Fibroblast of lung (primary cell): Measurements from ENCODE around the gene METRNL. TPM values are rescaled to one million over a fixed set of nuclear protein-coding genes. Genes with fewer than 3 reads are reported as not detected.
A peak's percentile ranks its signal among the peaks of the same experiment; 100 is the strongest.

Source experiments
- DNase-seq, 2 donors: peaks; one replicate each; pipeline versions ENCODE4 v3.0.0 to v3.0.0-alpha.2; 2010; ENCODE audit warnings: low read depth in 2 of 2
- H2AFZ ChIP-seq: 2 replicates; pipeline ENCODE4 v1.5.1; 2012; ENCODE audit warnings: low read length, control low read depth, inconsistent platforms
- H3K27ac ChIP-seq: 2 replicates; pipeline ENCODE4 v1.5.1; 2011; ENCODE audit warnings: low read length, control low read depth; ENCODE audit not compliant: insufficient read depth
- H3K27me3 ChIP-seq: 2 replicates; pipeline ENCODE4 v1.5.1; 2011; ENCODE audit warnings: mild to moderate bottlenecking, low read length; ENCODE audit not compliant: control insufficient read depth, insufficient read depth
- H3K36me3 ChIP-seq: 2 replicates; pipeline ENCODE4 v1.5.1; 2011; ENCODE audit warnings: low read length; ENCODE audit not compliant: control insufficient read depth, insufficient read depth
- H3K4me1 ChIP-seq: 2 replicates; pipeline ENCODE4 v1.5.1; 2011; ENCODE audit warnings: low read length; ENCODE audit not compliant: control insufficient read depth, insufficient read depth; ENCODE audit errors: extremely low read depth
- H3K4me2 ChIP-seq: 2 replicates; pipeline ENCODE4 v1.5.1; 2011; ENCODE audit warnings: low read length, control low read depth; ENCODE audit not compliant: insufficient read depth; ENCODE audit errors: extremely low read depth
- H3K4me3 ChIP-seq, 4 experiments: fragments of 200-600 bp in 1 of 4; sonication (generic) in 1 of 4; replicated peaks in 1 of 4; 2 replicates each; pipeline ENCODE4 v1.5.1; 2011 to 2016; ENCODE audit warnings: low read length in 4 of 4, low read depth in 3 of 4, mild to moderate bottlenecking in 3 of 4, control low read depth in 2 of 4, inconsistent platforms in 1 of 4, mixed read lengths in 1 of 4; ENCODE audit not compliant: insufficient read depth in 1 of 4; ENCODE audit errors: control extremely low read depth in 1 of 4
- H3K79me2 ChIP-seq: 2 replicates; pipeline ENCODE4 v1.5.1; 2012; ENCODE audit warnings: mild to moderate bottlenecking, low read length, inconsistent platforms; ENCODE audit not compliant: control insufficient read depth, insufficient read depth
- H3K9ac ChIP-seq: 2 replicates; pipeline ENCODE4 v1.5.1; 2011; ENCODE audit warnings: mild to moderate bottlenecking, low read length, control low read depth; ENCODE audit not compliant: insufficient read depth
- H3K9me3 ChIP-seq: 2 replicates; pipeline ENCODE4 v1.5.1; 2012; ENCODE audit warnings: low read depth, low read length; ENCODE audit not compliant: control insufficient read depth, insufficient read depth
- H4K20me1 ChIP-seq: 2 replicates; pipeline ENCODE4 v1.5.1; 2011; ENCODE audit warnings: low read length; ENCODE audit not compliant: control insufficient read depth, insufficient read depth; ENCODE audit errors: extremely low read depth
- EZH2 ChIP-seq: IDR thresholded peaks from 2 replicates; pipeline ENCODE4 v1.5.1; 2012; ENCODE audit warnings: low read length, control low read depth, mild to moderate bottlenecking; ENCODE audit errors: missing control alignments
- polyA plus RNA-seq, 2 donors: library from polyadenylated mRNA; depleted of rRNA in 1 of 2; stranded (reverse) in 1 of 2; unstranded in 1 of 2; fragments of >200 nt; gene quantifications; 2 replicates each; pipeline ENCODE4 v1.2.1, GENCODE V29; 2011 to 2012; ENCODE audit warnings: missing spikeins in 1 of 2
- total RNA-seq: library from RNA; depleted of rRNA; stranded (reverse); fragments of >200 nt; gene quantifications from 2 replicates; pipeline ENCODE4 v1.2.1, GENCODE V29; 2014
- TF ChIP-seq, protein P1 (sequence below), 2 donors: IDR thresholded peaks in 1 of 2; conservative IDR thresholded peaks in 1 of 2; 1 replicate in 1 of 2; 2 replicates in 1 of 2; pipeline ENCODE4 v1.5.1; 2011 to 2012; ENCODE audit warnings: low read length in 2 of 2, control low read depth in 1 of 2, inconsistent platforms in 1 of 2, low read depth in 1 of 2, mild to moderate bottlenecking in 1 of 2

Gene METRNL
- total and polyA plus RNA-seq, 2 donors (not counting 1 experiment from before 2014, with no cell fraction given) = 27.0 to 120 TPM

DNA sequence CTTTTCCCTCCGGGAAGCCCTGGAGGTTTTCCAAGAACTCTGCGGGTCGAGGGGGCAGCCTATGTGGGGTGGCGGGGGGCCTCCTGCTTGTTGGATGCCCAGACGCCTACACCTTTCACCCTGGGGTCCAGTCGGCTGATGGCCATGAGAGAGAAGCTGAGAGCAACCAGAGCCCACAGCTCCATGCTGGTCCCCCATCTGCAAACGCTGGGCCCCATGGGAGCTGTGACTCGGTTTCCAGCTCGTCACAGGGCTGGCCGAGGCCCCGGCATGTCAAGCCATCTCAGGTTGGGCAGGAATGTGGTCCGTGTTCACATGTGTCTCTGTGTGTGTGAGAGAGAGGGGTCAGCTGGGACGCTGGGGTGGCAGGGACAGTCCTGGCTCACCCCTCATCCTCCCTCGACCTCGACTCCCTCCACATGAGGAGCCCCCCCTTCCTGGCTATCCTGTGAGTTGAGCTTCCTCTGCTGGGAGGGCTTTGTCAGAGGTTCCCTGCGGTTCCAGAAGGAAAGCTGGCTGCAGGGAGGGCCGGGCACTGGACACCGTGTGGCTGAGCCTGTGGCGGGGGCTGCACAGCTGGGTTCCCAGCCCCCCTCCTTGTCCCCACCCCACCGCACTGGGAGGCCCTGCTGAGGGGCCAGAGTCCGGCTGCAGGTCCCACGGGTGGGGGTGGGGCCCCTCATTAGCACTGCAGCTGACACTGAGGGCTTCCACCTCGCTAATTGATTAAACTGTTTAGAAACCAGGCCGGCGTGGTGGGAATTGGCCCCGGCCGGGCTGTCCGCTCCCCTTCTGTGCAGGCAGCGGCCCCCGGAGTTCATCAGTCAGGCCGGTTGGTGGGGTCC, 19.1 kb downstream of the METRNL start:
- no peaks in the 10 kb centered on the region for H3K27me3 ChIP-seq
- H3K9ac ChIP-seq = no peak overlapping the region
- no peak overlapping the region for H3K4me2 ChIP-seq
- TF ChIP-seq EZH2 = no peak
- TF ChIP-seq, protein P1, sequence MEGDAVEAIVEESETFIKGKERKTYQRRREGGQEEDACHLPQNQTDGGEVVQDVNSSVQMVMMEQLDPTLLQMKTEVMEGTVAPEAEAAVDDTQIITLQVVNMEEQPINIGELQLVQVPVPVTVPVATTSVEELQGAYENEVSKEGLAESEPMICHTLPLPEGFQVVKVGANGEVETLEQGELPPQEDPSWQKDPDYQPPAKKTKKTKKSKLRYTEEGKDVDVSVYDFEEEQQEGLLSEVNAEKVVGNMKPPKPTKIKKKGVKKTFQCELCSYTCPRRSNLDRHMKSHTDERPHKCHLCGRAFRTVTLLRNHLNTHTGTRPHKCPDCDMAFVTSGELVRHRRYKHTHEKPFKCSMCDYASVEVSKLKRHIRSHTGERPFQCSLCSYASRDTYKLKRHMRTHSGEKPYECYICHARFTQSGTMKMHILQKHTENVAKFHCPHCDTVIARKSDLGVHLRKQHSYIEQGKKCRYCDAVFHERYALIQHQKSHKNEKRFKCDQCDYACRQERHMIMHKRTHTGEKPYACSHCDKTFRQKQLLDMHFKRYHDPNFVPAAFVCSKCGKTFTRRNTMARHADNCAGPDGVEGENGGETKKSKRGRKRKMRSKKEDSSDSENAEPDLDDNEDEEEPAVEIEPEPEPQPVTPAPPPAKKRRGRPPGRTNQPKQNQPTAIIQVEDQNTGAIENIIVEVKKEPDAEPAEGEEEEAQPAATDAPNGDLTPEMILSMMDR (conservative IDR thresholded peaks at IDR 0.05 in 1 of 2, IDR thresholded peaks at IDR 0.05 in 1 of 2; ENCODE audit: low read depth in 1 of 2, low read length in 2 of 2) = no peak
- H3K4me3 ChIP-seq = no peak overlapping the region
- DNase-seq = no peak
- no peak overlapping the region for H2AFZ ChIP-seq
- peaks cover 8% of the 10 kb centered on the region for H3K4me1 ChIP-seq
- peaks cover 24% of the 10 kb centered on the region for H3K36me3 ChIP-seq
- H4K20me1 ChIP-seq = no peaks in the 10 kb centered on the region
- H3K79me2 ChIP-seq = peaks cover 2% of the 10 kb centered on the region
- H3K9me3 ChIP-seq = no peaks in the 10 kb centered on the region
- no peak overlapping the region for H3K27ac ChIP-seq

GRCh38 chr17:83099086-83099555, 19.7 kb downstream of the METRNL start:
- Histone ChIP-seq H3K4me3 (no peak overlapping the region), H3K79me2 (peaks cover 2% of the 10 kb centered on the region), H3K4me1 (peaks cover 8% of the 10 kb centered on the region), H3K9me3 (no peaks in the 10 kb centered on the region), H3K9ac (no peak overlapping the region), H2AFZ (no peak overlapping the region), H3K27me3 (no peaks in the 10 kb centered on the region), H3K4me2 (peak overlapping the region; percentile 35), H4K20me1 (no peaks in the 10 kb centered on the region), H3K27ac (no peak overlapping the region), H3K36me3 (peaks cover 20% of the 10 kb centered on the region)
- DNase-seq = no peak
- no peak for TF ChIP-seq EZH2
- TF ChIP-seq, protein P1 (conservative IDR thresholded peaks at IDR 0.05 in 1 of 2, IDR thresholded peaks at IDR 0.05 in 1 of 2; ENCODE audit: low read depth in 1 of 2, low read length in 2 of 2) = no peak

DNA sequence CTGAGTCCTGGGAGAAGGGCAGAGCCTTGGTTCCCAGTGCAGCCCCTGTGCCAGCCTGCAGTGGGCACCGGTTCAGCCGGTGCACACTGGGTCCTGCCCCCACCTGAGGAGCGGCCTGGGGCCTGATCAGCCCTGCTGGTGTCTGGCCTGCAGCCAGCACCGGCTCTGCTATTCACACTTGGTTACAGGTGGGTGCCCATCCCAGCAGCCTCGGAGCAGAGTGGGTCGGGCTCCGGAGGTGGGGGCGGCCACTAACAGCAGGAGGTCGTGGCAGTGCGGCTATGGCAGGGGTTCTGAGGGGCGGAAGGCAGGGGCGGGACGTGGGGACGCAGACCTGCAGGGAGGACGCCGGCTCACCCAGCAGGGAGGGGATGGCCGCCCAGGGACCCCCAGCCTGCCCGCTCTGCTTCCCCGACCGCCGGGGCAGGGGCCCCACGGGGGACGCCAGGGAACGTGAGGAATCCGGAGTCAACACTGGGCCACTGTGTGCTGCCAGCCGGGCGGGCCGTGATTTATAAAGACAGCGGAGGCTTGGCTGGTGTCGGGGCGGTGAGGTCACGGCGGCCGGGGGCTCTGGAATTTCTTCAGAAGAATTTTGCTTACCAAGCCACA, 20.3 kb downstream of the METRNL start:
- H3K27ac ChIP-seq = no peak overlapping the region
- peaks cover 2% of the 10 kb centered on the region for H3K79me2 ChIP-seq
- peaks cover 8% of the 10 kb centered on the region for H3K4me1 ChIP-seq
- H2AFZ ChIP-seq = no peak overlapping the region
- no peaks in the 10 kb centered on the region for H3K27me3 ChIP-seq
- peak; percentile 20 to 60 for DNase-seq
- H3K36me3 ChIP-seq = peaks cover 18% of the 10 kb centered on the region
- no peaks in the 10 kb centered on the region for H3K9me3 ChIP-seq
- no peak for TF ChIP-seq EZH2
- TF ChIP-seq, protein P1 (conservative IDR thresholded peaks at IDR 0.05 in 1 of 2, IDR thresholded peaks at IDR 0.05 in 1 of 2; ENCODE audit: low read depth in 1 of 2, low read length in 2 of 2) = no peak
- H3K4me3 ChIP-seq = peak overlapping the region in 1 of 4 experiments; percentile 7
- H3K9ac ChIP-seq = peak overlapping the region; percentile 16
- no peaks in the 10 kb centered on the region for H4K20me1 ChIP-seq
- peak overlapping the region; percentile 35 for H3K4me2 ChIP-seq
